Astrocyte (in vitro differentiated cells and primary cell): ENCODE data around the gene ZMYND8. TPM values are rescaled to one million over a fixed set of nuclear protein-coding genes. Genes with fewer than 3 reads are reported as not detected.
A peak's percentile ranks its signal among the peaks of the same experiment; 100 is the strongest.

Source experiments
- DNase-seq: peaks from one replicate; pipeline ENCODE4 v3.0.0-alpha.2; 2010; ENCODE audit warnings: low read depth
- FAIRE-seq: peaks from 2 replicates; lab custom pipeline; 2011; peaks lifted over from hg19 to GRCh38; lab: Jason Lieb, UNC
- H2AFZ ChIP-seq: 2 replicates; pipeline ENCODE4 v1.6.0; 2012; ENCODE audit warnings: low read depth, low read length, inconsistent platforms
- H3K27ac ChIP-seq: 2 replicates; pipeline ENCODE4 v1.5.1; 2011; ENCODE audit warnings: low read depth, low read length, inconsistent platforms
- H3K27me3 ChIP-seq: 2 replicates; pipeline ENCODE4 v1.6.0; 2011; ENCODE audit warnings: low read length, inconsistent platforms; ENCODE audit not compliant: insufficient read depth
- H3K36me3 ChIP-seq: 2 replicates; pipeline ENCODE4 v1.5.1; 2011; ENCODE audit warnings: low read length, inconsistent platforms; ENCODE audit not compliant: insufficient read depth
- H3K4me1 ChIP-seq: 2 replicates; pipeline ENCODE4 v1.5.1; 2011; ENCODE audit warnings: low read length, inconsistent platforms; ENCODE audit not compliant: insufficient read depth
- H3K4me2 ChIP-seq: 2 replicates; pipeline ENCODE4 v1.6.0; 2012; ENCODE audit warnings: low read length, inconsistent platforms
- H3K4me3 ChIP-seq: 2 replicates; pipeline ENCODE4 v1.5.1; 2011; ENCODE audit warnings: low read depth, mild to moderate bottlenecking, low read length, inconsistent platforms; ENCODE audit not compliant: insufficient read depth
- H3K79me2 ChIP-seq: 2 replicates; pipeline ENCODE4 v1.6.0; 2012; ENCODE audit warnings: mild to moderate bottlenecking, low read length, inconsistent platforms; ENCODE audit not compliant: insufficient read depth
- H3K9ac ChIP-seq: 2 replicates; pipeline ENCODE4 v1.6.0; 2012; ENCODE audit warnings: mild to moderate bottlenecking, low read length, inconsistent platforms
- H3K9me3 ChIP-seq: 2 replicates; pipeline ENCODE4 v1.5.1; 2012; ENCODE audit warnings: low read depth, mild to moderate bottlenecking, low read length, inconsistent platforms; ENCODE audit not compliant: insufficient read depth
- H4K20me1 ChIP-seq: 2 replicates; pipeline ENCODE4 v1.6.0; 2012; ENCODE audit warnings: low read length, inconsistent platforms; ENCODE audit not compliant: insufficient read depth
- H3K27ac Mint-ChIP-seq: one replicate; pipeline ENCODE4 v1.8.0; 2021; ENCODE audit warnings: mild to moderate bottlenecking, mixed read lengths; ENCODE audit not compliant: unreplicated experiment
- H3K27me3 Mint-ChIP-seq: one replicate; pipeline ENCODE4 v1.8.0; 2021; ENCODE audit warnings: low read depth, mixed read lengths; ENCODE audit not compliant: unreplicated experiment
- H3K36me3 Mint-ChIP-seq: one replicate; pipeline ENCODE4 v1.8.0; 2021; ENCODE audit warnings: low read depth, mixed read lengths; ENCODE audit not compliant: unreplicated experiment
- H3K4me1 Mint-ChIP-seq: one replicate; pipeline ENCODE4 v1.8.0; 2021; ENCODE audit warnings: low read depth, mixed read lengths; ENCODE audit not compliant: unreplicated experiment
- H3K4me3 Mint-ChIP-seq: one replicate; pipeline ENCODE4 v1.8.0; 2021; ENCODE audit warnings: mild to moderate bottlenecking, moderate library complexity, mixed read lengths; ENCODE audit not compliant: unreplicated experiment
- H3K9me3 Mint-ChIP-seq: one replicate; pipeline ENCODE4 v1.8.0; 2021; ENCODE audit warnings: mild to moderate bottlenecking, mixed read lengths; ENCODE audit not compliant: unreplicated experiment
- CTCF ChIP-seq: IDR thresholded peaks from 2 replicates; pipeline ENCODE4 v1.5.1; 2011; ENCODE audit warnings: low read depth, mild to moderate bottlenecking, inconsistent platforms, low read length, moderate library complexity; ENCODE audit not compliant: insufficient read depth
- EZH2 ChIP-seq: IDR thresholded peaks from 2 replicates; pipeline ENCODE4 v1.6.1; 2012; ENCODE audit warnings: mild to moderate bottlenecking, low read length, inconsistent platforms; ENCODE audit not compliant: insufficient read depth
- total RNA-seq: library from RNA; stranded (reverse); gene quantifications from 2 replicates; pipeline ENCODE4 v1.2.1, GENCODE V29; 2021

ZMYND8 gene
- total RNA-seq, 1 donor from 2014 or later, result 45.8 TPM

- Mint-ChIP-seq H3K27ac (no peak overlapping the region), H3K4me3 (no peak overlapping the region), H3K36me3 (peaks cover 25% of the 10 kb centered on the region), H3K9me3 (no peaks in the 10 kb centered on the region), H3K4me1 (peaks cover 10% of the 10 kb centered on the region), H3K27me3 (no peaks in the 10 kb centered on the region)
- DNase-seq (peak; percentile 10), FAIRE-seq (no peak)
- TF ChIP-seq CTCF (no peak), EZH2 (no peak)
- no peaks in the 10 kb centered on the region for H3K9me3 ChIP-seq
- H2AFZ ChIP-seq, result no peak overlapping the region
- no peak overlapping the region for H3K4me2 ChIP-seq
- no peak overlapping the region for H3K27ac ChIP-seq
- H3K4me3 ChIP-seq, result no peak overlapping the region
- H3K9ac ChIP-seq, result no peak overlapping the region
- H4K20me1 ChIP-seq, result no peaks in the 10 kb centered on the region
- H3K4me1 ChIP-seq, result peaks cover 11% of the 10 kb centered on the region
- H3K36me3 ChIP-seq, result peaks cover 16% of the 10 kb centered on the region
- no peaks in the 10 kb centered on the region for H3K27me3 ChIP-seq
- H3K79me2 ChIP-seq, result peaks cover 33% of the 10 kb centered on the region
Observed at GRCh38 chr20:47263465-47264084, 92.9 kb downstream of the ZMYND8 start.

GRCh38 chr20:47263080-47263464, 93.4 kb downstream of the ZMYND8 start:
- Histone ChIP-seq H4K20me1 (no peaks in the 10 kb centered on the region), H3K4me1 (peaks cover 16% of the 10 kb centered on the region), H3K9ac (no peak overlapping the region), H3K27ac (no peak overlapping the region), H3K9me3 (no peaks in the 10 kb centered on the region), H3K79me2 (peaks cover 33% of the 10 kb centered on the region), H3K36me3 (peaks cover 16% of the 10 kb centered on the region), H3K27me3 (no peaks in the 10 kb centered on the region), H2AFZ (no peak overlapping the region), H3K4me3 (no peak overlapping the region), H3K4me2 (no peak overlapping the region)
- FAIRE-seq, result no peak
- H3K9me3 Mint-ChIP-seq, result no peaks in the 10 kb centered on the region
- peaks cover 27% of the 10 kb centered on the region for H3K36me3 Mint-ChIP-seq
- H3K27me3 Mint-ChIP-seq, result no peaks in the 10 kb centered on the region
- no peak overlapping the region for H3K27ac Mint-ChIP-seq
- H3K4me1 Mint-ChIP-seq, result peaks cover 15% of the 10 kb centered on the region
- no peak overlapping the region for H3K4me3 Mint-ChIP-seq
- no peak for TF ChIP-seq CTCF
- TF ChIP-seq EZH2, result no peak
- DNase-seq, result no peak

- DNase-seq (no peak), FAIRE-seq (no peak)
- H3K4me3 Mint-ChIP-seq, result no peak overlapping the region
- no peaks in the 10 kb centered on the region for H3K9me3 Mint-ChIP-seq
- H3K79me2 ChIP-seq, result peaks cover 29% of the 10 kb centered on the region
- H3K4me2 ChIP-seq, result no peak overlapping the region
- TF ChIP-seq CTCF, result no peak
- no peak for TF ChIP-seq EZH2
- H3K27ac ChIP-seq, result no peak overlapping the region
- peaks cover 23% of the 10 kb centered on the region for H3K36me3 Mint-ChIP-seq
- H3K27me3 ChIP-seq, result no peaks in the 10 kb centered on the region
- H3K9ac ChIP-seq, result no peak overlapping the region
- H3K4me3 ChIP-seq, result no peak overlapping the region
- no peaks in the 10 kb centered on the region for H4K20me1 ChIP-seq
- peaks cover 18% of the 10 kb centered on the region for H3K4me1 ChIP-seq
- no peaks in the 10 kb centered on the region for H3K9me3 ChIP-seq
- H3K27ac Mint-ChIP-seq, result no peak overlapping the region
- peaks cover 19% of the 10 kb centered on the region for H3K4me1 Mint-ChIP-seq
- peaks cover 16% of the 10 kb centered on the region for H3K36me3 ChIP-seq
- no peaks in the 10 kb centered on the region for H3K27me3 Mint-ChIP-seq
- H2AFZ ChIP-seq, result no peak overlapping the region
Observed at GRCh38 chr20:47262365-47263013, 94.0 kb downstream of the ZMYND8 start.
